ENCODE measurements around the gene SBF2.

- TF ChIP-seq ZFX (CRISPR knock-in tag; IDR thresholded peaks at IDR 0.05; ENCODE audit: low read depth) (no peak), EZH2 (conservative IDR thresholded peaks at IDR 0.05; ENCODE audit: low read depth, low read length) (no peak), SMAD3 (CRISPR knock-in tag; IDR thresholded peaks at IDR 0.05) (no peak), ZNF318 (CRISPR knock-in tag; IDR thresholded peaks at IDR 0.05) (no peak), ZNF251 (CRISPR knock-in tag; IDR thresholded peaks at IDR 0.05) (no peak), ETV6 (CRISPR knock-in tag; conservative IDR thresholded peaks at IDR 0.05) (no peak), TOPORS (CRISPR knock-in tag; IDR thresholded peaks at IDR 0.05) (no peak), RAD21 (CRISPR knock-in tag; IDR thresholded peaks at IDR 0.05) (no peak), RNF2 (conservative IDR thresholded peaks at IDR 0.05; ENCODE audit: low read depth) (no peak)
- TF ChIP-seq, protein P1, sequence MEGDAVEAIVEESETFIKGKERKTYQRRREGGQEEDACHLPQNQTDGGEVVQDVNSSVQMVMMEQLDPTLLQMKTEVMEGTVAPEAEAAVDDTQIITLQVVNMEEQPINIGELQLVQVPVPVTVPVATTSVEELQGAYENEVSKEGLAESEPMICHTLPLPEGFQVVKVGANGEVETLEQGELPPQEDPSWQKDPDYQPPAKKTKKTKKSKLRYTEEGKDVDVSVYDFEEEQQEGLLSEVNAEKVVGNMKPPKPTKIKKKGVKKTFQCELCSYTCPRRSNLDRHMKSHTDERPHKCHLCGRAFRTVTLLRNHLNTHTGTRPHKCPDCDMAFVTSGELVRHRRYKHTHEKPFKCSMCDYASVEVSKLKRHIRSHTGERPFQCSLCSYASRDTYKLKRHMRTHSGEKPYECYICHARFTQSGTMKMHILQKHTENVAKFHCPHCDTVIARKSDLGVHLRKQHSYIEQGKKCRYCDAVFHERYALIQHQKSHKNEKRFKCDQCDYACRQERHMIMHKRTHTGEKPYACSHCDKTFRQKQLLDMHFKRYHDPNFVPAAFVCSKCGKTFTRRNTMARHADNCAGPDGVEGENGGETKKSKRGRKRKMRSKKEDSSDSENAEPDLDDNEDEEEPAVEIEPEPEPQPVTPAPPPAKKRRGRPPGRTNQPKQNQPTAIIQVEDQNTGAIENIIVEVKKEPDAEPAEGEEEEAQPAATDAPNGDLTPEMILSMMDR (CRISPR knock-in tag; IDR thresholded peaks at IDR 0.05): no peak
- TF ChIP-seq, protein P2, sequence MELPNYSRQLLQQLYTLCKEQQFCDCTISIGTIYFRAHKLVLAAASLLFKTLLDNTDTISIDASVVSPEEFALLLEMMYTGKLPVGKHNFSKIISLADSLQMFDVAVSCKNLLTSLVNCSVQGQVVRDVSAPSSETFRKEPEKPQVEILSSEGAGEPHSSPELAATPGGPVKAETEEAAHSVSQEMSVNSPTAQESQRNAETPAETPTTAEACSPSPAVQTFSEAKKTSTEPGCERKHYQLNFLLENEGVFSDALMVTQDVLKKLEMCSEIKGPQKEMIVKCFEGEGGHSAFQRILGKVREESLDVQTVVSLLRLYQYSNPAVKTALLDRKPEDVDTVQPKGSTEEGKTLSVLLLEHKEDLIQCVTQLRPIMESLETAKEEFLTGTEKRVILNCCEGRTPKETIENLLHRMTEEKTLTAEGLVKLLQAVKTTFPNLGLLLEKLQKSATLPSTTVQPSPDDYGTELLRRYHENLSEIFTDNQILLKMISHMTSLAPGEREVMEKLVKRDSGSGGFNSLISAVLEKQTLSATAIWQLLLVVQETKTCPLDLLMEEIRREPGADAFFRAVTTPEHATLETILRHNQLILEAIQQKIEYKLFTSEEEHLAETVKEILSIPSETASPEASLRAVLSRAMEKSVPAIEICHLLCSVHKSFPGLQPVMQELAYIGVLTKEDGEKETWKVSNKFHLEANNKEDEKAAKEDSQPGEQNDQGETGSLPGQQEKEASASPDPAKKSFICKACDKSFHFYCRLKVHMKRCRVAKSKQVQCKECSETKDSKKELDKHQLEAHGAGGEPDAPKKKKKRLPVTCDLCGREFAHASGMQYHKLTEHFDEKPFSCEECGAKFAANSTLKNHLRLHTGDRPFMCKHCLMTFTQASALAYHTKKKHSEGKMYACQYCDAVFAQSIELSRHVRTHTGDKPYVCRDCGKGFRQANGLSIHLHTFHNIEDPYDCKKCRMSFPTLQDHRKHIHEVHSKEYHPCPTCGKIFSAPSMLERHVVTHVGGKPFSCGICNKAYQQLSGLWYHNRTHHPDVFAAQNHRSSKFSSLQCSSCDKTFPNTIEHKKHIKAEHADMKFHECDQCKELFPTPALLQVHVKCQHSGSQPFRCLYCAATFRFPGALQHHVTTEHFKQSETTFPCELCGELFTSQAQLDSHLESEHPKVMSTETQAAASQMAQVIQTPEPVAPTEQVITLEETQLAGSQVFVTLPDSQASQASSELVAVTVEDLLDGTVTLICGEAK (IDR thresholded peaks at IDR 0.05): no peak
- TF ChIP-seq, protein P2 (CRISPR knock-in tag; IDR thresholded peaks at IDR 0.05): no peak
These were observed 235.7 kb downstream of the SBF2 start for GRCh38 chr11:10058356-10058755.
